HUES64 (cell line): ENCODE data around the gene WDCP.

Experiments
- H3K27ac ChIP-seq: 2 replicates; pipeline ENCODE4 v1.7.0; 2013; ENCODE audit warnings: low read depth, low read length, inconsistent platforms
- H3K27me3 ChIP-seq: 2 replicates; pipeline ENCODE4 v1.6.1; 2013; ENCODE audit warnings: mild to moderate bottlenecking, low read length; ENCODE audit not compliant: insufficient read depth
- H3K36me3 ChIP-seq: 2 replicates; pipeline ENCODE4 v1.6.1; 2013; ENCODE audit warnings: mild to moderate bottlenecking, low read length; ENCODE audit not compliant: insufficient read depth
- H3K4me1 ChIP-seq: 2 replicates; pipeline ENCODE4 v1.6.1; 2013; ENCODE audit warnings: mild to moderate bottlenecking, low read length, moderate library complexity; ENCODE audit not compliant: insufficient read depth
- H3K4me3 ChIP-seq: 2 replicates; pipeline ENCODE4 v1.5.1; 2013; ENCODE audit warnings: mild to moderate bottlenecking, low read length, moderate library complexity
- H3K9ac ChIP-seq: 2 replicates; pipeline ENCODE4 v1.6.1; 2013; ENCODE audit warnings: mild to moderate bottlenecking, low read depth, low read length
- H3K9me3 ChIP-seq: 2 replicates; pipeline ENCODE4 v1.6.1; 2013; ENCODE audit warnings: low read depth, low read length; ENCODE audit not compliant: insufficient read depth
- WGBS: fragments of 150-250, 120-280 bp; methylation state at CpG from one replicate; pipeline ENCODE4 v1.1.7; 2013; ENCODE audit warnings: missing lambda C conversion rate; 5-methylcytosine and 5-hydroxymethylcytosine counted together

The WDCP gene

GRCh38 chr2:24011250-24012104 is 35.7 kb downstream of the WDCP start:
- peaks cover 18% of the 10 kb centered on the region for H3K4me1 ChIP-seq
- H3K27me3 ChIP-seq = peaks cover 21% of the 10 kb centered on the region
- H3K9ac ChIP-seq = no peak overlapping the region
- WGBS = 87% methylated on average over 7 of the region's 7 CpGs
- H3K27ac ChIP-seq = no peak overlapping the region
- H3K4me3 ChIP-seq = no peak overlapping the region
- H3K36me3 ChIP-seq = no peaks in the 10 kb centered on the region
- H3K9me3 ChIP-seq = no peaks in the 10 kb centered on the region

GRCh38 chr2:24010477-24011249 is 36.5 kb downstream of the WDCP start:
- Histone ChIP-seq H3K27me3 (peaks cover 21% of the 10 kb centered on the region), H3K27ac (no peak overlapping the region), H3K36me3 (no peaks in the 10 kb centered on the region), H3K9ac (peak overlapping the region; percentile 77), H3K4me1 (peaks cover 12% of the 10 kb centered on the region), H3K9me3 (no peaks in the 10 kb centered on the region), H3K4me3 (peak overlapping the region; percentile 60)
- WGBS = 62% methylated on average over 37 of the region's 37 CpGs

GRCh38 chr2:24009680-24010476 is 37.3 kb downstream of the WDCP start, which contains the start of gene MFSD2B:
TSS of gene MFSD2B (plus strand) at chr2:24010085. CDS start at chr2:24010097, 12 bp downstream.
- WGBS = 8% methylated on average over 75 of the region's 75 CpGs
- Histone ChIP-seq H3K4me3 (peak within 1 kb of the TSS; percentile 60), H3K9me3 (no peaks in the 10 kb centered on the region), H3K27me3 (peaks cover 21% of the 10 kb centered on the region), H3K36me3 (no peaks in the 10 kb centered on the region), H3K27ac (no peak within 1 kb of the TSS), H3K4me1 (peaks cover 9% of the 10 kb centered on the region), H3K9ac (peak within 1 kb of the TSS; percentile 77)

GRCh38 chr2:24009367-24009679 is 37.9 kb downstream of the WDCP start:
- H3K36me3 ChIP-seq = no peaks in the 10 kb centered on the region
- H3K27me3 ChIP-seq = peaks cover 21% of the 10 kb centered on the region
- H3K27ac ChIP-seq = no peak overlapping the region
- peaks cover 9% of the 10 kb centered on the region for H3K4me1 ChIP-seq
- H3K4me3 ChIP-seq = peak overlapping the region; percentile 60
- no peaks in the 10 kb centered on the region for H3K9me3 ChIP-seq
- 72% methylated on average over 9 of the region's 9 CpGs for WGBS
- peak overlapping the region; percentile 77; the same call in 1 of the 2 replicates for H3K9ac ChIP-seq

DNA sequence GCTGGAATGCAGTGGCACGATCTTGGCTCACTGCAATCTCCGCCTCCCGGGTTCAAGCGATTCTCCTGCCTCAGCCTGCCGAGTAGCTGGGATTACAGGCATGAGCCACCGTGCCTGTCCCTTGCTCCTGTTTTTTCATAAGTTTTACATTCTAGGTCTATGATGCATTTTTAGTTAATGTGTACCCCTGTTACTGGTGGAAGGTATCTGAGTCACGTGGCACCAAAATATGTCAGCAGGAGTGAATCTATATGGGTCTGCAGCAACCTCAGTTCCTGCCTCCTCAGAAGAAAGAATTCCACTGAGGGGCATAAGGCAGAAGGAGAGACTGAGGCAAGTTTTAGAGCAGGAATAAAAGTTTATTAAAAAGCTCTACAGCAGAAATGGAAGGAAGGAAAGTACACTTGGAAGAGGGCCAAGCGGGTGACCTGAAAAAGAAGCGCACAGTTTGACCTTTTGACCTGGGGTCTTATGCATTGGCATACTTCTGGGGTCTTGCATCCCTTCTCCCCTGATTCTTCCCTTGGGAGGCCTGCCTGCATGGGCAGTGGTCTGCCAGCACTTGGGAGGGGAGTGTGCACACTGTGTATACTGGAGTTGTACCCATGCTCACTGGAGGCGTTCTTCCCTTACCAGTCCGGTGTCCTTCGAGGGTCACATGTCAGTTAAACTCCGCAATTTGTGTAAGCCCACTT is 38.4 kb downstream of the WDCP start:
- Histone ChIP-seq H3K36me3 (no peaks in the 10 kb centered on the region), H3K9ac (no peak overlapping the region), H3K27ac (no peak overlapping the region), H3K27me3 (peaks cover 21% of the 10 kb centered on the region), H3K9me3 (no peaks in the 10 kb centered on the region), H3K4me3 (no peak overlapping the region), H3K4me1 (peaks cover 9% of the 10 kb centered on the region)
- 74% methylated on average over 13 of the region's 13 CpGs for WGBS

GRCh38 chr2:24007693-24008092 is 39.5 kb downstream of the WDCP start:
- Histone ChIP-seq H3K9me3 (no peaks in the 10 kb centered on the region), H3K4me3 (no peak overlapping the region), H3K4me1 (peaks cover 9% of the 10 kb centered on the region), H3K9ac (no peak overlapping the region), H3K36me3 (no peaks in the 10 kb centered on the region), H3K27me3 (peaks cover 21% of the 10 kb centered on the region), H3K27ac (no peak overlapping the region)

DNA sequence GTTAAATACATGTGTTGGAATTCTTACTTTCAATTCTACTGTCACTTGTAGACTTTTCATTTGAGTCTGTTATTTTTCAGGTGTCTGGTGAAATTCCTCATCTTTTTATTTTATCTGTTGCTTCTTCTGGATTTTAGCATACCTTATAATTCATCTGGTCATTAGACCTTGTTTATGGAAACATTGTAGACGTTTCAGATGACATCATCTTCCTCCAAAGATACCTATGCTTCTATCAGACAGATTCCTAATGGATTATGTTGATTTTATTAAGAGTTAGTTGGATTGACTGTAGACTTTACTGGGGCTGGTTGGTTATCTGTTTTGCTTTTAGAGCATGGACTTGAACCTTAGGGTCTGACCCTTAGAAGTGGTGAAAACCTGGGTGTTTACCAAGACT is 52.6 kb downstream of the WDCP start:
- no CpG with 5 or more reads among the region's 1 CpG for WGBS
- Histone ChIP-seq H3K4me1 (peaks cover 17% of the 10 kb centered on the region), H3K27me3 (no peaks in the 10 kb centered on the region), H3K36me3 (peaks cover 1% of the 10 kb centered on the region), H3K9me3 (no peaks in the 10 kb centered on the region), H3K4me3 (no peak overlapping the region), H3K27ac (no peak overlapping the region), H3K9ac (no peak overlapping the region)

DNA sequence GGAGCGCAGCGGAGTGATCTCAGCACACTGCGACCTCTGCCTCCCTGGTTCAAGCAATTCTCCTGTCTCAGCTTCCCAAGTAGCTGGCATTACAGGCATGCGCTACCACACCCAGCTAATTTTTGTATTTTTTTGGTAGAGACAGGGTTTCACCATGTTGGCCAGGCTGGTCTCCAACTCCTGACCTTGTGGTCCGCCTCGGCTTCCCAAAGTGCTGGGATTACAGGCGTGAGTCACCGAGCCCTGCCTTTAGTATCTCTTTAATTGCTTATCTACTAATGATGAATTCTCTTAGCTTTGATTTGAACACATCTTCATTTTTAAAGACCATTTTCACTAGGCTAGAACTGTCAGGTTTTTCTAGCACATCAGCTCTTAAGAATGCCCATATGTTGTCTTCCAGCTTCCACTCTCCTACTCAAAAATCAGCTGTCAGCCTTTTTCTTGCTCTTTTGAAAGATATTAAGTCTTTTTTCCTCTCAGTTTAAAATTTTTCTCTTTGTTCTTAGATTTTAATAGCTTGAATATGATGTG is 53.4 kb downstream of the WDCP start:
- Histone ChIP-seq H3K27ac (no peak overlapping the region), H3K36me3 (no peaks in the 10 kb centered on the region; the same call in 1 of the 2 replicates), H3K4me3 (no peak overlapping the region), H3K9me3 (no peaks in the 10 kb centered on the region), H3K27me3 (no peaks in the 10 kb centered on the region), H3K4me1 (peaks cover 17% of the 10 kb centered on the region), H3K9ac (no peak overlapping the region)
- WGBS = 94% methylated on average over 7 of the region's 8 CpGs

GRCh38 chr2:23992931-23993330 is 54.3 kb downstream of the WDCP start:
- H3K4me3 ChIP-seq = no peak overlapping the region
- no peaks in the 10 kb centered on the region for H3K27me3 ChIP-seq
- no peaks in the 10 kb centered on the region; the same call in 1 of the 2 replicates for H3K36me3 ChIP-seq
- WGBS = 43% methylated on average over 1 of the region's 1 CpG
- H3K9ac ChIP-seq = peak overlapping the region; percentile 12; the same call in 1 of the 2 replicates
- H3K27ac ChIP-seq = peak overlapping the region; percentile 36; the same call in 1 of the 2 replicates
- peaks cover 17% of the 10 kb centered on the region for H3K4me1 ChIP-seq
- H3K9me3 ChIP-seq = no peaks in the 10 kb centered on the region

- Histone ChIP-seq H3K36me3 (peaks cover 22% of the 10 kb centered on the region), H3K9me3 (no peaks in the 10 kb centered on the region), H3K9ac (no peak overlapping the region), H3K4me1 (peaks cover 11% of the 10 kb centered on the region), H3K4me3 (no peak overlapping the region), H3K27me3 (no peaks in the 10 kb centered on the region), H3K27ac (no peak overlapping the region)
- WGBS = 100% methylated on average over 2 of the region's 2 CpGs
Observed at GRCh38 chr2:23988371-23988770, 58.8 kb downstream of the WDCP start.
